GM03348 (cell line): ENCODE measurements around the gene GLOD5.

Experiments
- DNase-seq: peaks from one replicate; pipeline ENCODE4 v3.0.0; 2012; ENCODE audit warnings: low spot score

The GLOD5 gene

GRCh38 chrX:48761674-48762471 lies at the start of gene GLOD5:
GLOD5 (plus strand) TSS chrX:48761747; CDS start chrX:48761791, 44 bp downstream.
- DNase-seq: peak; percentile 21

GRCh38 chrX:48711929-48712505 lies 49.5 kb upstream of the GLOD5 start:
- no peak for DNase-seq

GRCh38 chrX:48713847-48714246 lies 47.7 kb upstream of the GLOD5 start:
- no peak for DNase-seq

- no peak for DNase-seq
These were observed 47.0 kb upstream of the GLOD5 start for GRCh38 chrX:48714573-48714972.

- DNase-seq: peak; percentile 13
These were observed 46.5 kb upstream of the GLOD5 start for GRCh38 chrX:48715072-48715471.

GRCh38 chrX:48715876-48716502 lies 45.6 kb upstream of the GLOD5 start:
- no peak for DNase-seq

- no peak for DNase-seq
These were observed 41.6 kb upstream of the GLOD5 start for GRCh38 chrX:48719958-48720357.

GRCh38 chrX:48720577-48721250 lies 40.8 kb upstream of the GLOD5 start:
- no peak for DNase-seq

- DNase-seq: no peak
These were observed 39.6 kb upstream of the GLOD5 start for GRCh38 chrX:48721916-48722315.

GRCh38 chrX:48726596-48726995 lies 35.0 kb upstream of the GLOD5 start:
- DNase-seq: no peak

GRCh38 chrX:48728653-48729052 lies 32.9 kb upstream of the GLOD5 start:
- DNase-seq: no peak

GRCh38 chrX:48736303-48736702 lies 25.2 kb upstream of the GLOD5 start:
- DNase-seq: no peak

- DNase-seq: no peak
These were observed 24.7 kb upstream of the GLOD5 start for GRCh38 chrX:48736878-48737212.

- DNase-seq: peak; percentile 96
These were observed 24.2 kb upstream of the GLOD5 start for GRCh38 chrX:48737213-48737938.

GRCh38 chrX:48737940-48738339 lies 23.6 kb upstream of the GLOD5 start:
- DNase-seq: no peak

GRCh38 chrX:48741834-48742233 lies 19.7 kb upstream of the GLOD5 start:
- DNase-seq: no peak

- DNase-seq: no peak
These were observed 16.3 kb upstream of the GLOD5 start for GRCh38 chrX:48745222-48745621.

- no peak for DNase-seq
These were observed 14.0 kb upstream of the GLOD5 start for GRCh38 chrX:48747415-48748016.

GRCh38 chrX:48749182-48749581 lies 12.4 kb upstream of the GLOD5 start:
- DNase-seq: no peak

GRCh38 chrX:48751343-48751742 lies 10.2 kb upstream of the GLOD5 start:
- no peak for DNase-seq

- DNase-seq: no peak
These were observed 9.0 kb upstream of the GLOD5 start for GRCh38 chrX:48752498-48752897.

- no peak for DNase-seq
These were observed 7.8 kb upstream of the GLOD5 start for GRCh38 chrX:48753708-48754228.
